H1 (cell line): Measurements from ENCODE around the gene SEC23IP.

Experiments used
- CREB1 ChIP-seq: IDR thresholded peaks from 2 replicates; pipeline ENCODE4 v1.6.1; 2012; ENCODE audit warnings: inconsistent platforms
- CTCF ChIP-seq, 3 experiments: IDR thresholded peaks; 1 replicate in 2 of 3; 2 replicates in 1 of 3; pipeline versions ENCODE4 v1.5.1 to v1.6.1; 2011; ENCODE audit warnings: low read length in 3 of 3, mild to moderate bottlenecking in 3 of 3, inconsistent platforms in 2 of 3, low read depth in 1 of 3, moderate library complexity in 1 of 3; ENCODE audit not compliant: insufficient read depth in 1 of 3; ENCODE audit errors: control extremely low read depth in 1 of 3
- SUZ12 ChIP-seq: fragments of 200-600 bp; sonication (generic); IDR thresholded peaks from 2 replicates; pipeline ENCODE4 v1.6.1; 2012; ENCODE audit warnings: mild to moderate bottlenecking, inconsistent platforms, low read length, moderate library complexity, mixed read lengths

- no peak for TF ChIP-seq SUZ12
- TF ChIP-seq CREB1: no peak
- TF ChIP-seq CTCF (IDR thresholded peaks at IDR 0.05; ENCODE audit: control extremely low read depth in 1 of 3, insufficient read depth in 1 of 3, low read depth in 1 of 3, low read length in 3 of 3): no peak
These were observed 26.7 kb downstream of the SEC23IP start for GRCh38 chr10:119919271-119919670.
